ENCODE results near the gene SLC26A6. TPM values are rescaled to one million over a fixed set of nuclear protein-coding genes. Genes with fewer than 3 reads are reported as not detected.

The SLC26A6 gene
- total RNA-seq, 2 experiments from 2014 or later: 41.3 to 45.7 TPM

DNA sequence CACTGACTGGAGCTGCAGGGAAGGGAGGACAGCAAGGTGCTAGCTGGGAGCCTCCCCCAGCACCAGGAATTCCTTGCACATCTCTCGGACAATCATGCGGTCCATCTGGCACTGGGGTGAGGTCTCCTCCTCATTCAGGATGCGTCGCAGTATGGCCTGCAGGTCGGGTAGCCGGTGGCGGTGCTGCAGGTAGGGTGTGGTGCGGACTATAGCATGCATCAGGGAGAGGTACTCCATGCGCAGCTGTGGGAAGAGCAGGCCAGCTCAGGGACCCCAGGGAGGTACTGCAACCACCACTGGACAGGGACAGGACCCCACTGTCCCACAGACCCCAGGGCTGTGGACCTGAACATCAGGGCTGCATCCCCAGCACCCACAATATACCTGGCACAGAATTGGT lies 39.2 kb upstream of the SLC26A6 start:
- POLR2A ChIA-PET: no interaction called here

DNA sequence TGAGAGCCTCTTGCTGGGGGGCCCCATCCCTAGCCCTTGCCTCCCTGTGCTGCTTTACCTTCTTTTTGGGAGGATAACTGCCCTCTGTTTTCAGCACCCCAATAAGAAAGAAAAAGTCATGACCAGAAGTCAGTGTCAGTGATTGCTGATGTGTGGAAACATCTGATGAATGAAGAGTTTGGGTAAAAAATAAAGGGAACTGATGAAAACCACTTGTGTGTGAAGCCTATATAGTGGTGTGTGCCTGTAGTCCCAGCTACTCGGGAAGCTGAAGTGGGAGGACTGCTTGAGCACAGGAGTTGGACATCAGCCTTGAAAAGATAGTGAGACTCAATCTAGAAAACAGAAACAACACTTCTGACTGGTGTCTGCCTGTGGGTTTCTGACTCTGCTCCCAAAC lies 37.3 kb upstream of the SLC26A6 start:
- no peaks in the 10 kb centered on the region for H3K27me3 Mint-ChIP-seq
- CTCF ChIA-PET: interaction anchor here (1.0 to 1.9 kb wide), 2 partner anchors 12 to 13 kb away, joined by 4 read pairs; no protein-coding TSS in a partner anchor
- DNase-seq: no peak
- no peaks in the 10 kb centered on the region for H3K4me1 Mint-ChIP-seq
- H3K36me3 Mint-ChIP-seq (ENCODE audit: low read depth): peaks cover 19% of the 10 kb centered on the region
- no peaks in the 10 kb centered on the region for H3K9me3 Mint-ChIP-seq
- no peak overlapping the region for H3K4me3 Mint-ChIP-seq
- H3K27ac Mint-ChIP-seq: no peak overlapping the region
- POLR2A ChIA-PET: no interaction called here

More for the DNA sequence above, 39.2 kb upstream of the SLC26A6 start:
- Mint-ChIP-seq H3K4me1 (peaks cover 12% of the 10 kb centered on the region), H3K4me3 (no peak overlapping the region), H3K27ac (no peak overlapping the region), H3K36me3 (ENCODE audit: low read depth) (peaks cover 32% of the 10 kb centered on the region), H3K9me3 (no peaks in the 10 kb centered on the region), H3K27me3 (no peaks in the 10 kb centered on the region)
- DNase-seq: no peak
- CTCF ChIA-PET: interaction anchor here (1.3 to 2.4 kb wide), 2 partner anchors 10 kb away, joined by 4 to 17 read pairs; no protein-coding TSS in a partner anchor

DNA sequence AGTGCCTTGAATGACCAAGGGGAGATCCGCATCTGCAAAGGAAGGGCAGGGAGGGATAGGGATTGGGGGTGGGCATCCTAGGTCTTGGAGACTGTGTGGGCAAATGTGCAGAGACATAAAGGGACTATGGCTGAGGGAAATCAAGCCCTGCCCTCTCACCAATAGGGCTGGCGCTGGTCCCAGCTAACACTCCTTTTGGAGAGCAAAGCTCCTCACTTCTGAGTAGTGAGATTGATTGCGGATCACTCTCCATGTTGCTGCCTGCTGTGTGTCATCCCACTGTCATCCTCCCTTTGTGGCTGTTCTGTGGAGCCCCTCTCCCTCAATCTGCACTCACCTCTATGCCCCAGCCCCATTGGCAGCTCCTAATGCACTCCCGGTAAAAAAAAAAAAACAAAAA lies 29.7 kb upstream of the SLC26A6 start:
- Mint-ChIP-seq H3K9me3 (no peaks in the 10 kb centered on the region), H3K4me3 (no peak overlapping the region), H3K36me3 (ENCODE audit: low read depth) (peaks cover 3% of the 10 kb centered on the region), H3K4me1 (peaks cover 22% of the 10 kb centered on the region), H3K27me3 (peaks cover 10% of the 10 kb centered on the region), H3K27ac (no peak overlapping the region)
- ChIA-PET CTCF (interaction anchor here (0.6 to 4.0 kb wide), 8 partner anchors 10 to 1108 kb away, joined by 3 to 17 read pairs (median 6); partner anchors contain the start of genes NCKIPSD and SLC26A6), POLR2A (no interaction called here)
- no peak for DNase-seq

GRCh38 chr3:48664313-48664644 lies 29.0 kb upstream of the SLC26A6 start:
- Mint-ChIP-seq H3K4me1 (peaks cover 22% of the 10 kb centered on the region), H3K9me3 (no peaks in the 10 kb centered on the region), H3K27ac (peak overlapping the region; percentile 82), H3K36me3 (ENCODE audit: low read depth) (peaks cover 3% of the 10 kb centered on the region), H3K4me3 (peak overlapping the region; percentile 78), H3K27me3 (peaks cover 10% of the 10 kb centered on the region)
- no peak for DNase-seq
- ChIA-PET CTCF (interaction anchor here (0.9 to 4.0 kb wide), 10 partner anchors 10 to 106 kb away, joined by 3 to 17 read pairs (median 4); partner anchors contain the start of gene SLC26A6), POLR2A (no interaction called here)

DNA sequence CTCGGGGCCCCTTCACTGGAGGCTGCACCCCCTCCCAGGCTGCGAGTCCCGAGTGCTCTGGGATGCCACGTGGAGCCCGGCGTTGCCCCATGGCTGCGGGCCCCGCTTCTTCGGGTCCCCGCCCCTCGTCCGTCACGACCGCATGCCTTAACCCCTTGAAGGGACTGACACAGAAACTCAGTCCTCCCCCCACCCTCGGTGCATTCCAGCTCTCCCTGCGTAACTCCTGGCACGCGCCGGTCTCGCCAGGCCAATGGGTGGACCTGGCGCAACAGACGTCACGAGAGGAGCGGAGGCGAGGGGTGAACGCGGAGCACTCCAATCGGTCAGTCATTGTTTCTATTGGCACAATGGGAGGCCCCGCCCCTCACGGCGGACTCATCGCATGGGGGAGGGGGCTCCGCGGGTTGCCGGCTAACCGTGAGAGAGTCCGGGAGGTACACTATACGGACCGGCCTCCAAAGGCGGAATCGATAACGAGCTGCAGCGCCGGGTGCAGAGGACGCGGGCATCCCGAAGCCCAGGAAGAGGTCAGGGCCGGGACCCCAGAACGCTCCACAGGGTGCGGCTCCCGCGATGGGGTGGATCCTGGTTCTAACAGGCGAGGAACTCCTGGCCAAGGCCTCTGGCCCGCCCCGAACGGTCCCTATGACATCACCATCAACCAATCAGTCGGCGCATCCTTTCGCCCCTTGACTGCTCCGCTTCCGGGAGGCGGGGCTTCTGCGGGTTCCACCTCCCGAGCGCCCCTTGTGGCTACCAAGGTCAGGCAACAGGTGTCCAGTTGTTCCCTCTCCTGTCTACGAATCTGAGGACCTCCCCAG lies 28.4 kb upstream of the SLC26A6 start:
- CTCF ChIA-PET: interaction anchor here (0.9 to 4.0 kb wide), 11 partner anchors 10 to 211 kb away, joined by 3 to 17 read pairs (median 4); partner anchors contain the start of gene SLC26A6
- Mint-ChIP-seq H3K27me3 (peaks cover 10% of the 10 kb centered on the region), H3K4me1 (peaks cover 22% of the 10 kb centered on the region), H3K27ac (peak overlapping the region; percentile 82), H3K9me3 (no peaks in the 10 kb centered on the region), H3K4me3 (peak overlapping the region; percentile 78), H3K36me3 (ENCODE audit: low read depth) (peaks cover 3% of the 10 kb centered on the region)
- peak; percentile 92 for DNase-seq
- POLR2A ChIA-PET: no interaction called here

- Mint-ChIP-seq H3K4me3 (peak within 1 kb of the TSS; percentile 78), H3K9me3 (no peaks in the 10 kb centered on the region), H3K27me3 (peaks cover 10% of the 10 kb centered on the region), H3K36me3 (ENCODE audit: low read depth) (peaks cover 3% of the 10 kb centered on the region), H3K27ac (peak within 1 kb of the TSS; percentile 82), H3K4me1 (peaks cover 22% of the 10 kb centered on the region)
- ChIA-PET CTCF (interaction anchor here (0.6 to 4.0 kb wide), 9 partner anchors 9 to 1564 kb away, joined by 3 to 17 read pairs (median 4); partner anchors contain the start of genes NCKIPSD and SLC26A6), POLR2A (no interaction called here)
- peak; percentile 68 for DNase-seq
Observed at GRCh38 chr3:48662753-48663488, 27.7 kb upstream of the SLC26A6 start, which contains the start of gene CELSR3. Gene CELSR3 (minus strand): TSS chr3:48662886. CDS start chr3:48662634, 252 bp downstream.

DNA sequence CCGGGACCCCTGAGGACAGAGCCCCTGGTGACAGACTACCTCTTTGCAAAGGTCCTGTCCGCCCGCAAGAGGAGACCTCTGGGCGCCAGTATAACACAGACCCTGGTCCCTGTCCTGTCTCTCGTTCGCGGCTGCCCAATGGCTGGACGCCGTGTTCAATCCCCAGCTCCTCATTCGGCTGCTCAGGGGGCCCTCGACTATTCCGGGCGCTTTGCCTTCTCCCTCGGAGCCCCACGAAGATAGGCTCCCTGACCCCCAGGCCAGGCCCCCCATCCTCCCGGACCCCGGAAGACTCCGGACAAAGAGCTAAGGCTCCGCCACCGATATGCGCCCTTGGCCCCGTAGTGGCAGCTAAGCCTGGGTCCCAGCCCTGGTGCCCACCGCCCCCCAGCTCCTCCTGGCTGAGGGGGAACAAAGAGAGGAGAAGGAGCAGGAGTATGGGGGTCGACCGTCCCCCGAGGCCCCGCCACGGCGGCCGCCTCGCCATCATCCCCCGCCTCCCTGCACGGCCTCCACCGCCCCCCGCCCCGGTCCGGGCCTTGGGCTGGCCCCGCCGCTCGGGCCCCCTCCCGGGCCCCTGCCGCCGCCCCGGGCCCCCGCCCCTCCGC lies 27.0 kb upstream of the SLC26A6 start:
- DNase-seq: no peak
- ChIA-PET POLR2A (no interaction called here), CTCF (interaction anchor here (0.6 to 4.0 kb wide), 11 partner anchors 9 to 1564 kb away, joined by 3 to 17 read pairs (median 3); partner anchors contain the start of genes NCKIPSD and SLC26A6)
- no peaks in the 10 kb centered on the region for H3K9me3 Mint-ChIP-seq
- peaks cover 10% of the 10 kb centered on the region for H3K27me3 Mint-ChIP-seq
- H3K4me1 Mint-ChIP-seq: peaks cover 27% of the 10 kb centered on the region
- H3K36me3 Mint-ChIP-seq (ENCODE audit: low read depth): peaks cover 3% of the 10 kb centered on the region
- H3K4me3 Mint-ChIP-seq: peak overlapping the region; percentile 55
- H3K27ac Mint-ChIP-seq: no peak overlapping the region

DNA sequence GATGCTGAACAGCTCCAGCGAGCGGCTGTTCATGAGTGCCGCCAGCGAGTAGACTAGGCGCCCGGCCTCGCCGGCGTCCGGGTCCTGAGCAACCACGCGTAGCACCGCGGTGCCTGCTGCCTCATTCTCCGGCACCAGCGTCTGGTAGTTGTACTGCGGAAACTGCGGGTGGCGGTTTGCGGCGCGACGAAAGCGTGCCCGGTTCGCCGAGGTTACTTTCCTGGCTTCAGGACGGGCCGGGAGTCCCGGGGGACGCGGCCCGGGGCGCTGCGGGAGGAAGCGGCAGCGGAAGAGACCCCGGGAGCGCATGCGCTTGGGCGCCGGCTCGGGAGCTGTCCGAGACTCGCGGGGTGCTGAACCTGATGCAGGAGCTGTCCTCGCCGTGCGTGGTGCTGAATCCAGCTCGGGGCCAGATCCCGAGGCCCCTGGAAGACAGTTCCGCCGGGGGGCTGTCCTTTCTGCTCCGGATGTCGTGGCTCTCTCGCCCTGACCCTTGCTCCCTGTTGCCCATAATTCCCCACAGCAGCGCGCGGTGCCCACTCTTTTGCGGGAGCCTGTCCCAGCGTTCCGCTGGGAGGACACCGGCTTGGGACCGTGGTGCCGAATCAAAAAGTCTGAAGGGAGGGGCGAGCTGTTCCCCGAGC lies 26.4 kb upstream of the SLC26A6 start:
- Mint-ChIP-seq H3K27ac (no peak overlapping the region), H3K4me3 (peak overlapping the region; percentile 55), H3K27me3 (peaks cover 10% of the 10 kb centered on the region), H3K36me3 (ENCODE audit: low read depth) (peaks cover 3% of the 10 kb centered on the region), H3K4me1 (peaks cover 32% of the 10 kb centered on the region), H3K9me3 (no peaks in the 10 kb centered on the region)
- ChIA-PET CTCF (interaction anchor here (0.6 to 4.0 kb wide), 9 partner anchors 8 to 261 kb away, joined by 3 to 17 read pairs (median 4); partner anchors contain the start of gene SLC26A6), POLR2A (interaction anchor here (0.8 kb wide), 1 partner anchor 361 kb away, joined by 3 read pairs; no protein-coding TSS in a partner anchor)
- DNase-seq: peak; percentile 79

- Mint-ChIP-seq H3K4me1 (peaks cover 36% of the 10 kb centered on the region), H3K27me3 (peaks cover 10% of the 10 kb centered on the region), H3K27ac (no peak overlapping the region), H3K36me3 (ENCODE audit: low read depth) (no peaks in the 10 kb centered on the region), H3K4me3 (no peak overlapping the region), H3K9me3 (no peaks in the 10 kb centered on the region)
- DNase-seq: no peak
- ChIA-PET POLR2A (interaction anchor here (0.8 kb wide), 1 partner anchor 361 kb away, joined by 3 read pairs; no protein-coding TSS in a partner anchor), CTCF (interaction anchor here (0.6 to 4.0 kb wide), 7 partner anchors 7 to 260 kb away, joined by 3 to 17 read pairs (median 4); partner anchors contain the start of gene SLC26A6)
Observed at GRCh38 chr3:48660800-48661400, 25.6 kb upstream of the SLC26A6 start.

GRCh38 chr3:48656841-48657281 lies 21.6 kb upstream of the SLC26A6 start:
- ChIA-PET CTCF (interaction anchor here (0.6 to 2.4 kb wide), 8 partner anchors 10 to 732 kb away, joined by 3 to 14 read pairs (median 4); partner anchors contain the start of genes NCKIPSD and SLC26A6), POLR2A (no interaction called here)
- Mint-ChIP-seq H3K9me3 (no peaks in the 10 kb centered on the region), H3K27ac (peak overlapping the region; percentile 86), H3K4me1 (peaks cover 31% of the 10 kb centered on the region), H3K4me3 (peak overlapping the region; percentile 70), H3K36me3 (ENCODE audit: low read depth) (no peaks in the 10 kb centered on the region), H3K27me3 (peaks cover 2% of the 10 kb centered on the region)
- DNase-seq: peak; percentile 34

- CTCF ChIA-PET: interaction anchor here (0.6 to 2.4 kb wide), 9 partner anchors 10 to 731 kb away, joined by 3 to 14 read pairs (median 4); partner anchors contain the start of genes NCKIPSD and SLC26A6
- POLR2A ChIA-PET: no interaction called here
- no peaks in the 10 kb centered on the region for H3K9me3 Mint-ChIP-seq
- H3K27me3 Mint-ChIP-seq: no peaks in the 10 kb centered on the region
- peak overlapping the region; percentile 89 for H3K27ac Mint-ChIP-seq
- DNase-seq: peak; percentile 82
- H3K4me1 Mint-ChIP-seq: peaks cover 25% of the 10 kb centered on the region
- H3K4me3 Mint-ChIP-seq: peak overlapping the region; percentile 70
- H3K36me3 Mint-ChIP-seq (ENCODE audit: low read depth): no peaks in the 10 kb centered on the region
Observed at GRCh38 chr3:48656061-48656840, 21.0 kb upstream of the SLC26A6 start.

Data from activated CD4-positive, alpha-beta T cell treated with anti-CD3 and anti-CD28 coated beads, Interleukin-2, amount 10 ng/mL, durations not matched to agents 7 days and 5 days (primary cell).